HG03457 (cell line): ENCODE measurements around the gene CLTCL1.

Source experiments
- ATAC-seq: cut with Tn5 transposase; IDR thresholded peaks from one replicate; pipeline ENCODE4 v1.9.1; 2021; ENCODE audit warnings: moderate number of reproducible peaks; ENCODE audit not compliant: unreplicated experiment

The CLTCL1 gene

DNA sequence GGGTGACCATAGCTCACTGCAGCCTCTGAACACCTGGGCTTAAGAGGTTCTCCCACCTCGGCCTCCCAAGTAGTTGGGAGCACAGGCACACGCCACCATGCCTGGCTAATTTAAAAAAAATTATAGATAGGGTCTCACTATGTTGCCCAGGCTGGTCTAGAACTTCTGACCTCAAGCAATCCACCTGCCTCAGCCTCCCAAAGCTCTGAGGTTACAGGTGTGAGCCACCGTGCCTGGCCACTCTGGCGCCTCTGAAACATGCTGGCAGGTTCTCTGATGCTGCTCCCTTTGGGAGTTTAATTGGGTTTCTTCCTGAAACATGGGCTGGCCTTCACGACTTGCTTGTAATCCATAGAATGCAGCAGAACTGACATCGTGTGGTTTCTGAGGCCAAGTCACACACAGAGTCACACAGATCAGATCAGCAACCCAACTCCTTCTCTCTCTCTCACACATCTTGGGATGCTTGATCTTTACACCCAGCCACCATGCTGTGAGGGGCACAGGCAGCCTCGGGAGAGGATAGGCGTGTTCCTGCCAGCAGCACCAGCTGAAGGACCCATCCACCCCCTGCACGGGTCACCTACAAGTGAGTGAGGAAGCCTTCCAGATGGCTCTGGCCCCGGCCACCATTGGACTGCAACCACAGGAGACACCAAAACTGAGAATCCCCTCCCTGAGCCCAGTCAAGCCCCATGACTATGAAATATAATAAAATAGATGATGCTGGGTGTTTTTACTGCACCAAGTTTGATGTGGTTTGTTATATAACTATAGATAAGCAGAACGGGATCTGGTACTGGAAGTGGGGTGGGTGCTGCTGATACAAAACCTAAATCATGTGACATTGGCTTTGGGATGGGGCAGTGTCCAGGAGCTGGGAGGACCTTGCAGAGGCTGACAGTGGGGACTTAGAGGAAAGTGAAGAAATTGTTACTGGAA lies 138.3 kb downstream of the CLTCL1 start:
- no peak for ATAC-seq

DNA sequence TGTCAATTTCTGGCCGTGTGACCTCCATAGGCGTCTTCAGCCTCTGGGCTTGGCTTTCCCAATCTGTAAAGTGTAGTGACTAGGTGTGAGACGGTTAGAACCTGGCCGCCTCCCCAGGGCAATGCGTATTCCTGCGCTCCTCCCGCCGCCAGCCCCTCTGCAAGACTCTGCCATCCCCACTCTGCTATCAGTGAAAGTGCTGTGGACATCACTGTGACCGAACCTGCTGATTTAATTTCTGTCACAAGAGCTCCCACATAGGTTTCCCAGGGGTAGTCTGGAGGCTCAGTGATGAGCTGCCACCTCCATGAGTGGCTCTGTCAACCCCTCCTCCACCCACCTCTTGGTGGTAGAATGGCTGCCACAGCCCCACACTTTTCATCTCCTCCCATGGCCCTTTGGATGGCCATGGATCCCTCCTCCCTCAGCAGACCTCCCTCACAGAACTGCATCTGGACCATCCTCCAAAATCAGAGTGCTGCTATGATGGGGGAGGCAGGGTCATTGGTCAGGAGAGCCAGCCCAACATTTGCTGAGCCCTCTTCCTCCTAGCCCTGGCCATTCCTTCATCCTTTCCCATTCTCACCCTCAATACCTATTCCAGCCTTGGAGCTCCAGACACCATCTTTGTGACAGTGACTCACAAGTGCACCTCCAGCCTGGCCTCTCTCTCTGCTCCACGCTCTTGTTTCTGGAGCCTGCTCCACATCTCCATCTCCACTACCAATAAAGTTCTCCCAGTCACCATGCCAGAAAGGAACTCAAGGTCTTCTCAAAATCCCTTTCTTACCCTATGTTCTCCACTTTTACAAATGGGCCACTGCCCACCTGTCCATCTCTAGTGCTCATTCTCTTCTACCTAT lies 140.0 kb downstream of the CLTCL1 start:
- ATAC-seq = no peak

DNA sequence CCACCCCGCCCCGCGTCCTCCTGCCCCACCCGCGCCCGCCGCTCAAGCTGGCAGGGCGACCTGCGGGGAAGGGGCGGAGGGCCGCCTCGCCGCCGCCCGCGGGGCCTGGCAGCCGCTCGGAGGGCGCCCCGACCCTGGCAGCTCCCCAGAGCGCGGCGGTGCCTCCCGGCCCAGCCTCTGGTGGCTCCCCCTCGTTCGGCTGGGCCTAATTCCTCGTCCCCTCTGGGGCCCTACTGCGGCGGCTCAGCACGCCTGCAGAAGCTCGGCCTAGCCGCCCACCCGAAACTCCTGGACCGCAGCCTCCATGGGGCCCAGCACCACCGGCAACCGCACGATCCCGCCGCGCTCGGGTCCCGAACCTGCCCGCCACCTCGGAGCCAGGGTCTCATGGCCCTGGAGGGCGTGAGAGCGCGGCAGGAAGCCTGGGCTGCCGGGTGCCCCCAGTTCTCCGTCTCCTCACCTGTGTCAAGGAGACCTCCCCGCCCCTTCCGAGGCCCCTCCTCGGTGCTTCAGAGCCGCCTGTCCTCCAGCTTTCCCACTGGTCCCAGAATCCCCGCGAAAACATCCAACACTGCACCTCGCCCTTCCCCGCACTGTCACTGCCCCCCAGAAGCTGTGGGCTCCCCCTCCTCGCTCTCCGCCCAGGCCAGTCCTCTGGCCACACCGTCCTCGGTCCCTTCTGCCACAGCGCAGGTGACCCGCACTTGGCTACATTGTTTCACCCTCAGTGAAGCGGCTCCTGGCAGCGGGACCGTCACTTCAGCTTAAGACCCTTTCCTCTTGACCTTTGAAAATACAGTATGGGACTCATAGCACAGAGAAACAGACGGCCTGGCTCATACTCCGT lies 140.8 kb downstream of the CLTCL1 start:
- no peak for ATAC-seq

DNA sequence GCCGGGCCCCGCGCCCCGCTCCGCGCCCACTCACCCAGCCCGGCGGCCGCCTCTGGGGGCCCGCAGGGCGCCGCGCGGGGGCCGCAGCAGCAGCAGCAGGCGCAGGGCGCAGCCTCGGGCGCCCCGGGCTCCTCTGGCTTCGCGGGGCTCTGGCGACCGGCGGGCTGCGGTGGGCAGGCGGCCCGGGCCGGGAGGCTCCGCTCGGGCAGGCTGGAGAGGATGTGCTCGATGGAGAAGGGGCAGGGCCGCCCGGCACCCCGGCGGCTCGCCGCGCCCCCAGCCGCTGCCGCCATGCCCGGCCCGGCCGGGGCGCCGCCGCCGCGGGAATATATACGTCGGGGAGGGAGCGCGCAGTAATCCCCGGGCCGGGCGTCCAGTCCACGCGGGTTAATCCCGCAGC lies 141.5 kb downstream of the CLTCL1 start, which contains the start of gene GSC2:
Gene GSC2, minus strand, starts transcription at position 302 of the 400 bp plus-strand sequence. Its CDS starts 9 bp downstream, at position 293.
- ATAC-seq = no peak

DNA sequence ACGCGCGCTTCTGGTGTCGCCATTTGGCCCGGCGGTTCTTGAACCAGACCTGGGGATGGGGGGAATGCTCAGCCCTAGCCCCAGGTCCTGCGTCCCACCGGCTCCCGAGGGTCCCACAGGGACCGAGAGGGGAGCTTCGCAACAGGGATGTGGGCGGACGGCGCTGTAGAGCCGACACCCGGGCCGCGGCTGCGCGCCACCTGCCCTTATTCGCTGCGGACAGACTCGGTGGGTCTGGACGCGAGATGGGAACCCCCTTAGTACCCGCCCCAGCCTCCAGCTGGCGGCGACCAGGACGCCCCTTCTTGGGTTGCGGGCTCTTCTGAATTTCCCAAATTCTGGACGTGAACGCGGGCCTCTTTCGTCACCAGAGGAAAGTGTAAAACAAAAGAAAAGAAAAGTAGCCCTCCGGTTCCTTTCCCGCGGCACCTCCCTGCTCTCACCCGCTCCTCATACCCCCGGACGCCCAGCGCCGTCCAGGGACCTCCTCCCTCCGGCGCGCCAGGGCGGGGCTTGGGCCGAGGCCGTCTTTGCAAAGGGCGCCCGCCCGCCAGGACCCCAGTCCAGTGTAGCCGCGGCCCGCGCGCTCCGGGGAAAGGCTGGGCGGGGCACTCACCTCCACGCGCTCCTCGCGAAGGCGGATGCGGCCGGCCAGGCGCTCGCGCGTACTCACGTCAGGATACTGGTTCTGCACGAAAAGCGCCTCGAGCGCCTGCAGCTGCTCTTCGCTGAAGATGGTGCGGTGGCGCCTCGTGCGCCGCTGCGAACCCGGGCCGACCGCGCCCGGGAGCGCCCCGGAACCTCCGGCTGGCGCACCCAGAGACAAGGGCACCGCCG lies 142.3 kb downstream of the CLTCL1 start:
- ATAC-seq = no peak

DNA sequence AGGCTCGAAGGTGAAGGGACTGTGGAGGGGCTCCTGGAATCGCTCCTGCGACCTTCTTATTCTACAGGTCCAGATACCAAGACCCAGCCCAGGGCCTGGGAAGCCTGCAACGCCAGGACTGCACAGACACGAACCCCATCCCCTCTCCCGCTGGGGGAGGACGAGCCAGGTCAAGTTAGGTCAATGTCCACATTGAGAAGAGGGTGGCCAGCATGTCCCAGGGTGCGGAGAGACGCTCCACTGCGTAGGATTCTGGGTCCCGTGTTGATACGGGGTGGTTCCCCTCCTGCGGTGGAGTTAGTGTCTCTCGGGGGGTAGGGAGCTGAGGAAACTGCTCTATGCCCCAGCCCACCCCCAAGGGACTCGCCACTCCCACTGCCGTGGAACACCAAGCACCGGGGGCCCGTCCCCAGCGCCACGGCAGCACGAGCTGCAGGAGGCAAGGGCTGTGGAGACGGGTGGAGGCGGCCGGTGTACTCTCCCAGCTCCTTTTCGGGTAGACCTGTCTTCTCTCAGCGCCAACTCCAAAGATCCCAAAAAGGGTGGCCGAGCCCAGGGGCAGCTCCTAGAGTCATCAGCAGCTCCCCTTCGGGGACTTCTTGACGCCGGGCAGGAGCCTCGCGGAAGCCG lies 143.0 kb downstream of the CLTCL1 start:
- ATAC-seq = no peak

DNA sequence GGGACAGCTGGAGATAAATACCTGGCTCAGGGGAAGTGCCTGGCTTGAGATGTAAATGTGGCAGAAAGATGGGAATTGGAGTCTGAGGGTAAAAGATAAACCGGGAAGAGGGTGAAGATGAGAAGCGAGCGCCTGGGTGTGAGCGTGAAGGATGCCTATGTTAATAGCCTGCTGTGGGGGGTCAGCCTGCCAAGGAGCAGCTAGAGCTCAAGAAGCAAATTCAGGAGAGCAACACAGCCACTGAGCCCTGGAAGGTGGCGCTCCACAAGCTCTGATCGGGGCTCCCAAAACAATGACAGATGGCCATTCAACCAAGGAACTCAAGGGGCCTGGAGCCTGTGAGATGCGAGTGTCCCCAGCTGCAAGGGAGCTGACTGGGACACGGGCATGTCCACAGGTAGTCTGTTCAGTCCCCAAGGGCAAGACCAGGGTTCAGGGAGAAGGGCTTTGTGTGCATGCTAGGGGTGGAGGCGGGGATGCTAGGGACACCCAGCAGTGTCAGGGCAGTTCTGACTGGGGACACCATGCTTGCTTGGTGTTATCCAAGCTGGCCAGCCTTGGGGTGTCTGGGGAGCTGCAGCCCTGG lies 144.2 kb downstream of the CLTCL1 start:
- no peak for ATAC-seq

DNA sequence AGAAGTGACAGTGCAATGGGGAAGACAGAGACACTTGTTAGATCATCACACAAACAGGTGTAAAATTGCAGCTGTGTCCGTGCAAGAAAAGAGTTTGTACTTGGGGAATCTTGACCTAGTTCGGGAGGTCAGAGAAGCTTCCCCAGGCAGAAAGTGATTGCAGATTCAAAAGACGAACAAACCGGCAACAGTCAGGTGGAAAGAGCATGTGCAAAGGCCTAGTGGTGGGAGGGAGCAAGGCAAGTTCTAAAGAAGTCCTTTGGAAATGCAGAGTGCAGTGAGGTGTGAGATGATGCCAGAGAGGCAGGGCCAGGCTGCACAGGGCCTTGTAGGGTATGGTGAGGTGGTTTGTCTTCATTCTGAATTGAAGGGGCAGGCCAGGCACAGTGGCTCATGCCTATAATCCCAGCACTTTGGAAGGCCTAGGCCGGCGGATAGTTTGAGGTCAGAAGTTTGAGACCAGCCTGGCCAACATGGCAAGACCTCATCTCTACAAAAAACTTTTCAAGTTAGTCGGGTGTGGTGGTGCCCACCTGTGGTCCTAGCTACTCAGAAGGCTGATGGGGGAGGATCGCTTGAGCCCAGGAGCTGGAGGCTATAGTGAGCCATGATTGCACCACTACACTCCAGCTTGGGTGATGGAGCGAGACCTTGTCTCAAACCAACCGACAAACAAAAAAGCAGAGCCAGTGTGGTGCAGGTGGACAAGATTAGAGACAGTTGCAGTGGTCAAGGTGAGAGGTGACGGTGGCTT lies 145.1 kb downstream of the CLTCL1 start:
- no peak for ATAC-seq

DNA sequence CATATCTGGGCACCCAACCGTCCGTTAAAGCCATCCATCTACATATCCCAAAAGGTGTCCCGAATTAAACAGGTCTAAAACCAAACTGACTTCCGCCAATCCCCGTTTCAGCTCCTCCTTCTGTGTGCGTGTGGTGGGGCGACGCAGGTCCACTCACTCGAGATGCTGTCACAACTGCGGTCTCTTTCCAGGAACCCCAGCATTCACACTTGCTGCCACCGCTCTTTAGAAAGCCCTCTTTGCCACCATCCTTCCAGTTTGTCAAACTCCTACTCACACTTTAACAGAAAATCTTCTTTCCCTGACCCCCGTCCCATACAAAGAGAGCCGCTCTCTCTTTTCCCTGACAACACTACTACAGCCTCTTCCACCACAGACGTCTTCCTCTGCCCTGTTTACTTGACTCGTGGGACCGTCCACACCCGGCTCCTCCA lies 147.5 kb downstream of the CLTCL1 start:
- no peak for ATAC-seq

DNA sequence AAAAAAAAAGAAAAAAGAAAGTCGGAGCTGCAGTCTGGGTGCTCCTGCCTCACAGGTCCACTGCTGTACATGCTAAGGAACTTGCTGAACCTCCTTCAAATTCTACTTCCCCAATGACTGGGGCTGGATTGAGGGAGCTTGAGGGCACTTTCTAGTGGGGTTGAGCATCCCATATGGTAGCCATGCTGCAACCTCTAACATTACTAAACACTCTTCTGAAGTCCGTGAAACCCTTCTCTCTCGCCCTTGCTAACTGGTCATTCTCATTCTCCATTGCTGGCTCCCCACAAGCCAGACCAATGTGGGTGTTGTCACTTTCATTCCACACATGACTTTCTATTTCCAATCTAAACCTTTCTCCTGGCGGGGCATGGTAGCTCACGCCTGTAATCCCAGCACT lies 148.3 kb downstream of the CLTCL1 start:
- no peak for ATAC-seq

DNA sequence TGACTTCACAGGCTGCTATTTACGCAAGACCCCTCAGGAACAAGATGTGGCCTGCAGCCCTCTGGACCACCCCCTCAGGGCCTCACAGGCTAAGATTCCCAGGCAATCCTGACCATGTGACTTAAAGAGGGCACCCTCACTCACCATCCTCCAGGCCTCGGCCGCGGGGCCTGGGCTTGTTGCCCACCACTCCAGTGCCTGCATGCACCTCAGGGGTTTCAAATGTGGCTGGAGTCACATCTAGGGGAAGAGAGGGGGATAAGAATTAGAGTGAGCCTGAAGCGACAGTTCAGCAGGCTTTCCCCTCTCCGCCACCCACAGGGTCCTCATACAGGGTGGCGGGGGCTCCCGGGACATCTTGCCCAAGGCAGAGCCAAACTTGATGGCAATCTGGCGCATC lies 149.1 kb downstream of the CLTCL1 start:
- ATAC-seq = no peak

DNA sequence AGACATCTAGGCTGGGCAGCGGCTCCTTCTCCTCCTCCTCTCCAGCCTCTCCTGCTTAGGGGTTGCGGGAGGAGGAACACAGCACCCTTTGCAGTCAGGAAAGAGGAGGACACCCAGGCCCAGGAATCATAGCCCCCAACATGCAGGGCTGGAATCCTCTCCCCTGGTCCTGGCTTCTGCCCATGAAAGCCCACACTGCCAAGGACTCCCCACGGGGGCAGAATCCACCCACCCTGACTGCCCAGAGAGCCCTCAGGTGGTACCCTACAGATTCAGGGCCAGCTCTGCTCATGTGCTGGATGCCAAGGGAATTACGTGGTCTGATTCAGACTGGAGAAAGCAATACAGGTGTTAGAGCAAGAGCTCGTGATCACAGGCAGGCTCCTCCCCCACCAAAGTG lies 151.5 kb downstream of the CLTCL1 start:
- ATAC-seq = no peak

DNA sequence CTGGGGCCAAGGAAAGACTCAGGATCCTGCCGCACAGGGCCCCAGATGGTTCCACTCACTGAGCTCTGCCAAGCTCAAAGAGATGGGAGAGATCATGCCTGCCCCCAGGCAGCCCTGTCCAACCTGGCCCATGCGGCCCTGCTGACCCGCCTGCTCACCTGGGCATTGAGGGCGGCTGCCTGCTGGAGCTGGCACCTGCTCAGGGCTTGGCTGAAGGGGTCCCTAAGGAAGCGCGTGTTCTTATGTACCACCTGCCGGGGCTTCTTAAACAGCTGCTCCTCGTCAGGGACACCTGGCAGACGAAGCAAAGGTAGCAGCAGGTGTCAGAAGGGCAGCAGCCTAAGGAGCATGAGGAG lies 152.5 kb downstream of the CLTCL1 start:
- ATAC-seq = no peak

DNA sequence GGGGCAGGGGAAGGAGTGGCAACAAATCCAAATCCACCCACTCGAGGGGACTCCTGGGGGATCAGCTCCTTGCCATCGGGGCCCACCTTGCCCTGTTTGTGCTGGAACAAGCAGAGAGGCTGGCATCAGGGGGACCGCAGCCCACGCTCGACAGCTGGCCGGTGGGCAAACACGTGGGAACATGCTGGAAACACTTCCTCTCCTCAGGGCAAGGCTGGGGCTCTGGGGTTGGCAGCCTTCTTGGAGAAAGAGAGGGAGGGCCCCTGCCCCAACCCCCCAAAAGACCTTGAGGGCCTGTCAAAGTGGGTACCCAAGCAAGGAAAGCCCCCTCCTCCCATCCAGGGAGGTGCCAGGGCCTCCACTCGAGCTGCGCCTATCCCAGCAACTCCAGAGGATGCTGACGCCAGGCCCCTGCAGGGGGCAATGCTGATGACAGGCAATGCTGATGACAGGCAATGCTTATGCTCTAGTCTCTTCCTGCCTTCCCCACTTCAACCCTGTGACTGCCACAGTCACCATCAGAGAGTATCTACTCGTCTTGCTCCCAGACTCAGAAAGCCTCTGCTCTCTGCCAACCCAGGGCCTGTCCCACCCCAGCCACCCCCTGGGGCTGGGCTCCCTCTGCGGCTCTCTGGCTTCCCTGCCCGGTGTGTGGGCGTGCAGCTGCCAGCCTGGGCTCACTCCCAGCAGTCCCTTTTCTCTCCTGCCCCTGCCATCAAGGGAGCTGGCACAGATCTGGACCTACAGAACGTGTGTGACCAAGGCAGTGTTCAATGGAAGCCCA lies 153.1 kb downstream of the CLTCL1 start:
- no peak for ATAC-seq

DNA sequence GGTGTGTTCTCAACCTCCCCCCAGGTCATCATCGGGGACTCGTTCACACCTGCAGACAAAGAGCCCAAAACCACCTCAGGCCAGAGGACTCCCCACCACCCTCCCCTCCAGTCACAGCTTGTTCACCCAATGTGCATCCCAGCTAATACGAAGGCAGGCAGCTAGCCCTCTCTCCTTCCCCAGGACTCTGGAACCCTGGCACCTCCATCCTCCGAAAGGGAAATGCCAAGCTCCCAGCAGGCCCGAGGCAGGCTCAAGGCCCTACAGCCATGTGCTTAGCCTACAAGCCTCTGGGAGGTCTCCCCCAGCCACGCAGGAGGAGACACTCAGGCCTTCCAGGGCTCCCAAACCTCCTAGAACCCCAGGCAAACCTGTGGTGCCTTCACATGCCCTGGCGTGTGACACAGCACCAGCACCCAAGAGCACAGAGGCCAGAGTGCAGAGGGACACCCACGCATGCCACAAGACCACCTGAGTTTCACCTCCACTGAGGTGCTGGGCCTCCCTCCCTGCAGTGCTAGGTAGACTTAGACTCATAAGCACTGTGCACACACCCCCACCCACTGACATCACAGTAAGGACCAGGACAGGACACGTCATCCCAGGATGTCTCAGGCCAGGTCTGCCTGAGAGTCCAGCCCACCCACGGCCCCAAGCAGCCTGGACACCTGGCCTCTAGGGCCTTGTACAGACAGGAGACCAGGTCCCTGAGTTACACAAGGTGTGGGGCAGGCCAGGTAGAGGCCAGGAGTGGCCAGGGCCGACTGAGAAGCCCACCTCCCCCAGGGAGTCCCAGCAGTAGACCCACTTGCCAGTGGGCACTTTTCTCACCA lies 153.9 kb downstream of the CLTCL1 start:
- no peak for ATAC-seq

DNA sequence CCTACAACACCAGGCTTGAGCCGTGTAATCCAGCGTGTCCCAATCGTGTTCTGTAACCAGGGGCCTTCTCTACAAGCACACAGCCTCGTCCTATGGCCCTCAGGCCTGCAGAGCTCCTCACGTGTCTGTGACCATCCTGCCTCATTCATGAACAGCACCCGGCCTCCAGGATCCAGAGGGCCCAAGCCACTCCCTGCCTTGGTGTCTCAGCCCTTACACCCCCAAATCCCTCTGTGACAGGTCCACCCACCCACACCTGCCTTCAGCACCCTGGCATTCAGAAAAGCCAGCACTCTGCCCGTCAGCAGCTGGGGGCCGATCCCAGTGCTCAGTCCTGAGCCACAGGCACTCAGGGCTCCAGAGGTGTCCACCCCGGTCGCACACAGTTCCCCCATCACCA lies 154.6 kb downstream of the CLTCL1 start:
- no peak for ATAC-seq

DNA sequence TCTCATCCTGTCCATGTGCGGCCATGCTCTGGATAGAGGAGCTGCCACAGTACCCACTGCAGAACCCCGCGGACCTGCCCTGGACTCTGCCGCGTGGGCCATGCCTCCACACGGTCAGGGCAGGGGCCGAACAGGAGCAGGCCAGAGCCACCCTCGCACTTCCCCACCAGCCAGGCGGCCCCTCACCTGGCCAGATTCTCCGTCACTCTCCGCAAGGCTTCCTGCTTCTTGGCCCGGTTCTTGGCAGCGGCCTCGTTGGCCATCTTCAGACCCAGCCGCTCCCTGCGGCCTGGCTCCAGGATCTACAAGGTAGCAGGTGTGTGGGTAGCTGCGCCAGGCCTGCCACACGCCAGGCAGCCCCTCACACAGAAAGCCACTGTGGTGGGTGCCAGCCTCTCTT lies 156.6 kb downstream of the CLTCL1 start:
- ATAC-seq = no peak
